ENCODE results near the gene UBAC1.

UBAC1 gene

GRCh38 chr9:135984072-135984710 lies 23.0 kb upstream of the UBAC1 start:
- TF ChIP-seq, protein P1, sequence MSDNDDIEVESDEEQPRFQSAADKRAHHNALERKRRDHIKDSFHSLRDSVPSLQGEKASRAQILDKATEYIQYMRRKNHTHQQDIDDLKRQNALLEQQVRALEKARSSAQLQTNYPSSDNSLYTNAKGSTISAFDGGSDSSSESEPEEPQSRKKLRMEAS (IDR thresholded peaks at IDR 0.05), result no peak
- TF ChIP-seq USF1 (IDR thresholded peaks at IDR 0.05), result no peak
- TF ChIP-seq FOXM1 (IDR thresholded peaks at IDR 0.05; ENCODE audit: borderline replicate concordance, low read depth), result no peak
- no peak for TF ChIP-seq NFIC (IDR thresholded peaks at IDR 0.05)
- no peak for TF ChIP-seq REST (IDR thresholded peaks at IDR 0.05; ENCODE audit: low read depth)
- no peak for TF ChIP-seq EGR1 (IDR thresholded peaks at IDR 0.05)
- no peak for TF ChIP-seq CEBPB (IDR thresholded peaks at IDR 0.05)
- no peak for TF ChIP-seq ZBTB7A (IDR thresholded peaks at IDR 0.05; ENCODE audit: low read depth)
- no peak for TF ChIP-seq YY1 (IDR thresholded peaks at IDR 0.05; ENCODE audit: low read depth)
- TF ChIP-seq CREB1 (IDR thresholded peaks at IDR 0.05; ENCODE audit: low read depth), result no peak
- no peak for TF ChIP-seq TAF1 (IDR thresholded peaks at IDR 0.05; ENCODE audit: low read depth)

DNA sequence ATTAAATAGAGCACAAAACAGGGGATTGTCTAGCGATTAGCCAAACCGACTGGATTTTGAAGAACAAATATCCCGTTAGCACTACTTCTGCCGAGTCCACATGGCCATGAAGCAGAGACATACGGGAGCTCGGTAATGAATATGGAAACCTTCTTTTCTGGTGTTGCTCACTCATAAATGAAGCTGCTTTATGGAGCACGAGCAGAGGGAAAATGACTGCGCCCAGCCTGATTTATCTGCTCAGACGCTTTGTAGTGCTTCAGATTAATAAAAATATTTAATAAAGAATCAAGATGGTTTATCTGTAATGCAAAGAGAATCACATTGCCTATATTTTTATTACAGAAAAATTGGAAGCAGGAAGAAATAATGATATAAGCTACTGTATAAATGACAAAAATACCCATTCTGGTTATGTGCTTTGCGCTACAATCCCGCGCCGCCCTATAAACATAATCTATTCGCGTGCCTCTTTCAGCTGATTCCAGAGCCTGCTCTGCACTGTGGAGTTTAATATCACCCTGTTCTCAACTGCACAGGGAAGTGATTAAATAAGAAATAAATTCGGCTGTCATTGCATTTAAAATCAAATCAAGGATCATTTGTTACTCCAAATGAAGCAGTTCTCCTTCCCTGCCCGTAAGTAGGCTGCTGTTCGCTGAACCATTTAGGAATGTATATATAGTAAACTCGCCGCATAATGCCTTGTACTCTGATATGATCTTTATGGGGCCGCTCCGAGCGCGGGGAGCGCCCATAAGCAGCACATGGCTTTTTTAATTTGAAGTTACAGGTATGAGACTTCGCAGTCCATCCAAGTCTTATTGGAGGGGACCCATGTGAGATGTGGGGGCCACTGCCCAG lies 22.3 kb upstream of the UBAC1 start:
- TF ChIP-seq RAD21 (IDR thresholded peaks at IDR 0.05; ENCODE audit: low read depth) (no peak), CEBPB (IDR thresholded peaks at IDR 0.05) (no peak), USF1 (IDR thresholded peaks at IDR 0.05) (no peak), ZBTB7A (IDR thresholded peaks at IDR 0.05; ENCODE audit: low read depth) (no peak), TEAD4 (IDR thresholded peaks at IDR 0.05) (no peak), NFIC (IDR thresholded peaks at IDR 0.05) (no peak), EGR1 (IDR thresholded peaks at IDR 0.05) (no peak), REST (IDR thresholded peaks at IDR 0.05; ENCODE audit: low read depth) (no peak), TAF1 (IDR thresholded peaks at IDR 0.05; ENCODE audit: low read depth) (no peak), EP300 (IDR thresholded peaks at IDR 0.05; ENCODE audit: borderline replicate concordance) (no peak), CREB1 (IDR thresholded peaks at IDR 0.05; ENCODE audit: low read depth) (no peak), TCF12 (IDR thresholded peaks at IDR 0.05; ENCODE audit: low read depth) (no peak), YY1 (IDR thresholded peaks at IDR 0.05; ENCODE audit: low read depth) (no peak), FOXM1 (IDR thresholded peaks at IDR 0.05; ENCODE audit: borderline replicate concordance, low read depth) (no peak)
- TF ChIP-seq, protein P1 (IDR thresholded peaks at IDR 0.05), result no peak

DNA sequence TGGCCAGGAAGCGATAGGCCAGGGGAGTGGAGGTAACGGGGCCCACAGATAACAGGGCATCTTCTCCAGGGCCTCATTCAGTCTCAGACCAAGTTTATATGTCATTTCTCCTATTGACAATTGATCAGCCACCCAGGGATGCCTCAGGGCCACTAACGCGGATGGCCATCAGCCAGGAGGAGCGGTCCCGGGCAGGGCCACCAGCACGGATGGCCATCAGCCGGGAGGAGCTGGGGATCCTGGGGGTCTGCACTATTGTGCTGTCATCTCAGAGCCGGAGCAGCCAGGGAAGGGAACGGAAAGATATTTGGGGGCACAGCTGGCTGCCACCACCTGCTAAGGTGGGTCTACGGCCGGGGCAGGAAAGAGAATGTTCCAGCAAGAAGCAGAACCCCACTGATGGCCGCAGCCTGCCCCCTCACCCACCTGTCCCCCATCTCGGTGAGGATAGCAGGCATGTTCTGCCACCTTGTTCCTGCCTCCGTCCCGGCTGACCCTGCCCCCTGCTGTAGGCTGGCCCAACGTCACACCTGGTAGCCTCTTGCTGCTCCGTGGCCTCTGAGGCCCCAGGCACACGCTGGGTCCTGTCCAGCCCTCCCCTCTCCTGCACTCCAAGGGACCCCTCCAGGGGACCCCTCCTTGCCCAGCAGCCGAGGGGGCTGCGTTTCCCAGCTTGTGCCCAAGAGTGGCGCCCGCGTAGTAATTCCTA lies 21.5 kb upstream of the UBAC1 start:
- TF ChIP-seq TAF1 (IDR thresholded peaks at IDR 0.05; ENCODE audit: low read depth), result no peak
- no peak for TF ChIP-seq YY1 (IDR thresholded peaks at IDR 0.05; ENCODE audit: low read depth)
- no peak for TF ChIP-seq EGR1 (IDR thresholded peaks at IDR 0.05)
- TF ChIP-seq CREB1 (IDR thresholded peaks at IDR 0.05; ENCODE audit: low read depth), result no peak
- no peak for TF ChIP-seq NFIC (IDR thresholded peaks at IDR 0.05)
- TF ChIP-seq, protein P1 (IDR thresholded peaks at IDR 0.05), result no peak
- no peak for TF ChIP-seq FOXM1 (IDR thresholded peaks at IDR 0.05; ENCODE audit: borderline replicate concordance, low read depth)
- TF ChIP-seq REST (IDR thresholded peaks at IDR 0.05; ENCODE audit: low read depth), result no peak
- no peak for TF ChIP-seq USF1 (IDR thresholded peaks at IDR 0.05)
- TF ChIP-seq RAD21 (IDR thresholded peaks at IDR 0.05; ENCODE audit: low read depth), result no peak

Measured in Ishikawa (cell line).